HFF-Myc (cell line): ENCODE measurements around the gene CDK18.

Source experiments
- DNase-seq: peaks from one replicate; pipeline ENCODE4 v3.0.0-alpha.2; 2011; ENCODE audit warnings: low read depth; ENCODE audit errors: extremely low read depth
- H3K4me3 ChIP-seq: replicated peaks from 2 replicates; pipeline ENCODE4 v1.5.1; 2011; ENCODE audit warnings: low read depth, mild to moderate bottlenecking, control low read depth, low read length
- TF ChIP-seq, protein P1 (sequence below): IDR thresholded peaks from 2 replicates; pipeline ENCODE4 v1.5.1; 2012; ENCODE audit warnings: mild to moderate bottlenecking, low read depth, low read length, control low read depth; ENCODE audit errors: missing control alignments

The CDK18 gene

DNA sequence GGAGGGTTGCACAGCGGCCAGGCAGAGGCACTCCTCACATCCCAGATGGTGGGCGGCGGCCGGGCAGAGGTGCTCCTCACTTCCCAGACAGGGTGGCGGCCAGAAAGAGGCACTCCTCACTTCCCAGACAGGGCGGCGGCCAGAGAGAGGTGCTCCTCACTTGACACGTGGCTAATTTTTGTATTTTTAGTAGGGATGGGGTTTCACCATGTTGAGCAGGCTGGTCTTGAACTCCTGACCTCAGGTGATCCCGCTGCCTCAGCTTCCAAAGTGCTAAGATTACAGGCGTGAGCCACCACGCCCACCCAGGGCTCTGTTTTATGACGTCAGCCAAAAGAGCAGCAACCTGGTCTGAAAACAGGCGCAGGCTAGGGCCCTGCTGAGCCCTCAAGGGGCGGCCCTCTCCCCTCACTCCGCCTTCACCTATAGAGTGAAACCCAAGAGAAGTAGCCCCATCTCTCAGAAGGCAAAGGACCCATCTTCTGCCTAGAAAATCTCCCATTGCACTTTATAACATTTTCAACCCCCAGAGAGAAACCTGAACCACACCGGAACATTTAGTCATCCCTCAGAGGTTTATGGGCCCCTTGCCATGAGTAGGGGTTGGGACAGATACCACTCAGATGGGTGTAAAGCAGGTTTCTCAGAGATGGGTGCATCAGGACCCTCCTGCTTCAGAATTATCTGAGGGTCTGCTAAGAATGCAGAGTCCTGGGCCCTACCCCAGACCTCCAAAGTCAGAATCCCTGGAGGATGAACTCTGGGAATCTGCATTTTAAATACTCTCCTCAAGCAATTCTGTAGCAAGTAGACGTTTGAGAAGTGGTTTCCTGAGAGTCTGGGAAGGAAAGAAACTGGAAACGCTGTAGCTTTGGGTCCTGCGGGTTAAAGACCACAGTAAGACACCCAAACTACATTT is 40.8 kb downstream of the CDK18 start:
- DNase-seq: no peak
- TF ChIP-seq, protein P1, sequence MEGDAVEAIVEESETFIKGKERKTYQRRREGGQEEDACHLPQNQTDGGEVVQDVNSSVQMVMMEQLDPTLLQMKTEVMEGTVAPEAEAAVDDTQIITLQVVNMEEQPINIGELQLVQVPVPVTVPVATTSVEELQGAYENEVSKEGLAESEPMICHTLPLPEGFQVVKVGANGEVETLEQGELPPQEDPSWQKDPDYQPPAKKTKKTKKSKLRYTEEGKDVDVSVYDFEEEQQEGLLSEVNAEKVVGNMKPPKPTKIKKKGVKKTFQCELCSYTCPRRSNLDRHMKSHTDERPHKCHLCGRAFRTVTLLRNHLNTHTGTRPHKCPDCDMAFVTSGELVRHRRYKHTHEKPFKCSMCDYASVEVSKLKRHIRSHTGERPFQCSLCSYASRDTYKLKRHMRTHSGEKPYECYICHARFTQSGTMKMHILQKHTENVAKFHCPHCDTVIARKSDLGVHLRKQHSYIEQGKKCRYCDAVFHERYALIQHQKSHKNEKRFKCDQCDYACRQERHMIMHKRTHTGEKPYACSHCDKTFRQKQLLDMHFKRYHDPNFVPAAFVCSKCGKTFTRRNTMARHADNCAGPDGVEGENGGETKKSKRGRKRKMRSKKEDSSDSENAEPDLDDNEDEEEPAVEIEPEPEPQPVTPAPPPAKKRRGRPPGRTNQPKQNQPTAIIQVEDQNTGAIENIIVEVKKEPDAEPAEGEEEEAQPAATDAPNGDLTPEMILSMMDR: no peak
- no peak overlapping the region for H3K4me3 ChIP-seq

DNA sequence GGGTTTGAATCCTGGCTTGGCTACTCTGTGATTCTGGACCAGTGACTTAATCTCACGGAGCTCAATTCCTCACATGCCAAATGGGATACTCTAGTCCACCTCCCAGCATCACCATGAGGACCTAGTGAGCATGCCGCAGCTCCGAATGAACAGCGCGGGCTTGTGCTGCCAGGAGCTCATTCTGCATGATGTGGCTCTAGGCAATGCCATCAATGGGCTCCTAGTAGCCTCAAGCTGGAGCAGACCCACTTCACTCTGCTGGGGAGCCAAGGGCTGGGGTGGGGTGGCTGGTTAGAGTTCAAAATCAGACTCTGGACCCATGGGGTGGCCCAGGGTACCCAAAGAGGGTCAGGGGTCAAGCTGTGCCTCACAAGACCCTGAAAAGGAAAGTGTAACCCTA is 41.5 kb downstream of the CDK18 start:
- no peak overlapping the region for H3K4me3 ChIP-seq
- no peak for DNase-seq
- TF ChIP-seq, protein P1: no peak

DNA sequence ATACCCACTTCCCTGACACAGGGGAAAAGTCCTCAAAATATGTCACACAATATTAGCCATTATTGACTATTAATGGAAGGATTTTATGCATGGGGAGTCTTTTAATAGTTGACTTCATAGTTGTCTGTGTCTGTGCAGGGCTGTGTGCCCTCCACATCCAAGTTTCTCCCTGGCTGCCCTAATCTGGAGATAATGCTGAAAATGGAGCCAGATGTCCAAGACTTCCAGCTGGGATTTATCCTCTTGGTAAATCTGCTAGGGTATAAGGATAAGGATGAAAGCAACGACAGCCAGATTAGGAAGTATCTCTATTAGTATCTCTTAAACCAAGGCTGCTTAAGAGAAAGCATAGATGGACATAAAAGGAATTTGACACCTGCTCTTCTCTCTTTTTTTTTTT is 42.1 kb downstream of the CDK18 start:
- TF ChIP-seq, protein P1: no peak
- DNase-seq: no peak
- H3K4me3 ChIP-seq: no peak overlapping the region

DNA sequence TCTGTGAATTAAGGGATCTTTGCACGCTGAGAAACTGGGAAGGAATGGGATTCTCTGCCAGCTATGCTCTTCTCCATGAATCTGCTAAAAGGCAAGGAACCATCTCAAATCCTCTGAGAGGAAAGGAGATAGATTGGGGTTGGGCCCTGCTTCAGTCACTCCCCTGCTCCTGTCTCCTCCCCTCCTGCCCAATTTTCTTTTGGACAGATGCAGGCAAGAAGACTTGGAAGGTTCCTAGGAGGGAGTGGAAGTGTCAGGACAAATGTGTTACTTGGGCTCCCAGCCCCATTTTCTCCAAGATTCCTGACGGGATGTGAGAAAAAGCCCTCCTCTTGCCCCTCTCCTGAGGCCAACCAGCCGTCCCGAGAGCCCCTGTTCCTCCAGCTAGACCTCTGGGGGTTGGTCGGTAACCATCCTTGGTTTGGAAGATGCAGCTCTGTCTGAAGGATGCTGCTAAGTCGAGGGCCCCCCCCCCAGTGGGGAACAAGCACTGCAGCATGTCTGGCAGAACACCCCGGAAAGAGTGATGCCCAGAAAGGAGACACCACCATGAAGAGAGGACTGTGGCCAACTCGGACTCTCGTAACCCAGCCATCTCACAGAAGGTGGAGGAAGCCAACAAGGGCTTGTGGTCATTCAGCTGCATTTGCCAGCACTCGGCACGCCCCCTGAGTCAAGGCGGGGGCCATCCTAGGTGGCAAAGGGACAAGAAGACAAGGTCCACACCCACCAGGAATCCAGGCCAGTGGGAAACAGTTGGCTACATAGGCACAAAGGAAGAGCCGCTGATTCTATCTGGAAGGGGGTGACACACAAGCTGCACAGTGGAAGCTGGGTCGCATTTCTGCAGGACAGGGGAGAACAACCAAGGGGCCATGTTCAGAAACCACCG is 43.7 kb downstream of the CDK18 start:
- no peak for DNase-seq
- no peak overlapping the region for H3K4me3 ChIP-seq
- TF ChIP-seq, protein P1: no peak

DNA sequence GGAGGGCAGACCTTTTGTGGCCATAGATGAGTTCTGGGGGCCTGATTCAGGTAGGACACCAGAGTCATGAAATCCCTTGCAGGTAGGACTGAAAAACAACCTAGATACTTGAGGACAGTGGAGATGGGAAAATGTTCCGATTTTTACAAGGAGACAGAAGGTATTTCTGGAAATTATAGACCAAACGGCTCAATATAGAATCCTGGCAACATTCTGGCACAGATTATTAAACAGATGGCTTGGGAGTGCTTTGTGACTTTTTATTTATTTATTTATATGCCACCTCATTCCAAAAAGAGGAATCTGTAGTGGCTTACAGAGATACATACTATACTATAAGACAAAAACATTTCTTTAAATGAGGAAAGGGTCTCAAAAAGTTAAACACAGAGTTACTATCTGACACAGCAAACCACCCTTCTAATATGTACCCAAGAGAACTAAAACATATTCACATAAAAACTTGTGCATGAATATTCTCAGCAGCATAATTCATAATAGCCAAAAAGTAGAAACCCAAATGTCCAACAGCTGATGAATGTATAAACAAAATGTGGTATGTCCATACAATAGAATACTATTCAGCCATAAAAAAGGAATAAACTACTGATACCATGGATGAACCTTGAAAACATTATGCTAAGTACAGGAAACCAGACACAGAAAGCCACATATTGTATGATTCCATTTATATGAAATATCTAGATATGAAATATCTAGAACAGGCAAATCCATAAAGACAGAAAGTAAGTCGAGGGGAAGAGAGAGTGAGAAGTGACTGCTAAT is 49.8 kb downstream of the CDK18 start:
- TF ChIP-seq, protein P1: no peak
- no peak for DNase-seq
- H3K4me3 ChIP-seq: no peak overlapping the region

DNA sequence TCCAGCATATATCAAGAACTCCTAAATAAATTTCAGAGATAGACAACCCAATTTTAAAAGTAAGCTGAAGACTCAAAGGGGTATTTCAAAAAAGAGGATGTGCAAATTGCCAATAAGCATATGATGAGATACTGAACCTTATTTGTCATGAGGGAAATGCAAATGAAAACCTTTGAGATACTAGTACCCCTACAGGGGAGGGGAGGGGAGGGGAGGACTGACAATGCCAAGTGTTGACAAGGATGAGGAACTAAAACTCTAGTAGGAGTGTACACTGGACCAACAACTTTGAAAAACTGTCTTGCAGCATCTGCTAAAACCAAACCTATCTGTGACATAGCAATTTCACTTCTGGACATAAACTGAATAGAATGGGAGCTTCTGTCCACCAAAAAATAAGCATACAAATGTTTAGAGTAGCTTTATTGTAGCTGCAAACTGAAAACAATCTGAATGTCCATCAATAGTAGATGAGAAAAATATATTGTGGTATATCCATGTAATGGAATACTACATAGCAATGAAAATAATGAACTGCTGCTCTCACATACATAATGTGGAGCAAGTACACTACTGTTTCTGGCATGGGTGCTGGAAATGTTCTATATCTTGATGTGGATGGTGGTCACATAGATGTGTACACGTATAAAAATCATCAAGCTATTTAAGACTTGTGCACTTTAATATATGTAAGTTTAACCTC is 57.2 kb downstream of the CDK18 start:
- TF ChIP-seq, protein P1: no peak
- no peak overlapping the region for H3K4me3 ChIP-seq
- no peak for DNase-seq
